Fibroblast of pulmonary artery (primary cell): Measurements from ENCODE around the gene NRF1.

Source experiments
- DNase-seq: peaks from one replicate; pipeline ENCODE4 v3.0.0-alpha.2; 2010; ENCODE audit warnings: low read depth
- H3K4me3 ChIP-seq: replicated peaks from 2 replicates; pipeline ENCODE4 v1.5.1; 2011; ENCODE audit warnings: low read depth, mild to moderate bottlenecking, control low read depth, low read length, moderate library complexity
- CTCF ChIP-seq: IDR thresholded peaks from 2 replicates; pipeline ENCODE4 v1.5.1; 2011; ENCODE audit warnings: mild to moderate bottlenecking, control low read depth, low read length, inconsistent platforms; ENCODE audit errors: missing control alignments

Gene NRF1

GRCh38 chr7:129777195-129777844 is 165.8 kb downstream of the NRF1 start:
- DNase-seq = no peak
- no peak for TF ChIP-seq CTCF
- no peak overlapping the region for H3K4me3 ChIP-seq

GRCh38 chr7:129777993-129778769 is 166.7 kb downstream of the NRF1 start:
- TF ChIP-seq CTCF = no peak
- H3K4me3 ChIP-seq = no peak overlapping the region
- DNase-seq = no peak

GRCh38 chr7:129778770-129779601 is 167.5 kb downstream of the NRF1 start:
- DNase-seq = no peak
- no peak overlapping the region for H3K4me3 ChIP-seq
- TF ChIP-seq CTCF = no peak

GRCh38 chr7:129779602-129780256 is 168.2 kb downstream of the NRF1 start:
- no peak overlapping the region for H3K4me3 ChIP-seq
- DNase-seq = no peak
- TF ChIP-seq CTCF = no peak

- DNase-seq = no peak
- TF ChIP-seq CTCF = no peak
- H3K4me3 ChIP-seq = no peak overlapping the region
Observed at GRCh38 chr7:129780257-129780973, 168.9 kb downstream of the NRF1 start.
